HEK293 (cell line): ENCODE data around the gene LRRC72.

Experiments used
- CTCF ChIA-PET: fragments of 350-600 bp; formaldehyde crosslinking; extraction: SDS; loops from one replicate; lab custom pipeline; 2021; ENCODE audit warnings: antibody characterized with exemption; lab: Yijun Ruan, JAX
- POLR2A ChIA-PET: fragments of 300-600 bp; formaldehyde crosslinking; extraction: SDS; loops from one replicate; lab custom pipeline; 2020; ENCODE audit warnings: antibody characterized with exemption, inconsistent platforms; lab: Yijun Ruan, JAX
- H3K27ac ChIP-seq: fragments of 200-500 bp; sonication (Bioruptor generic); 2 replicates; pipeline ENCODE4 v1.5.1; 2014; ENCODE audit warnings: low read depth, low read length, control low read depth, inconsistent platforms; ENCODE audit errors: extremely low read depth
- H3K36me3 ChIP-seq, 2 experiments: fragments of 200-500 bp in 1 of 2; sonication (Bioruptor generic) in 1 of 2; 1 replicate in 1 of 2; 2 replicates in 1 of 2; pipeline ENCODE4 v1.5.1; 2014 to 2017; ENCODE audit warnings: inconsistent platforms in 2 of 2, low read length in 2 of 2; ENCODE audit not compliant: control insufficient read depth in 2 of 2, insufficient read depth in 1 of 2
- H3K4me1 ChIP-seq: fragments of 200-500 bp; sonication (Bioruptor generic); 2 replicates; pipeline ENCODE4 v1.5.1; 2014; ENCODE audit warnings: mild to moderate bottlenecking, low read length, inconsistent platforms; ENCODE audit not compliant: control insufficient read depth, insufficient read depth
- H3K4me3 ChIP-seq: 2 replicates; pipeline ENCODE4 v1.5.1; 2011; ENCODE audit warnings: low read depth, mild to moderate bottlenecking, control low read depth, low read length, moderate library complexity
- H3K9me3 ChIP-seq: fragments of 200-500 bp; sonication (Bioruptor generic); 2 replicates; pipeline ENCODE4 v1.5.1; 2014; ENCODE audit warnings: low read depth, low read length, inconsistent platforms; ENCODE audit not compliant: control insufficient read depth, insufficient read depth
- ATF2 ChIP-seq: fragments of 450-650 bp; formaldehyde crosslinking; IDR thresholded peaks from 2 replicates; pipeline ENCODE4 v1.5.1; 2016; ENCODE audit warnings: missing biosample characterization, missing genetic modification characterization, low read depth
- INSM2 ChIP-seq: fragments of 450-650 bp; formaldehyde crosslinking; IDR thresholded peaks from 2 replicates; pipeline ENCODE4 v1.5.1; 2016; ENCODE audit warnings: missing biosample characterization, missing genetic modification characterization
- MEIS1 ChIP-seq: sonication (generic); formaldehyde crosslinking; IDR thresholded peaks from 2 replicates; pipeline ENCODE4 v1.8.1; 2022; ENCODE audit warnings: missing genetic modification reagents, mild to moderate bottlenecking, borderline replicate concordance
- RBAK ChIP-seq: fragments of 450-650 bp; formaldehyde crosslinking; IDR thresholded peaks from 2 replicates; pipeline ENCODE4 v1.5.1; 2016; ENCODE audit warnings: missing biosample characterization, missing genetic modification characterization
- TRIM28 ChIP-seq: IDR thresholded peaks from 2 replicates; pipeline ENCODE4 v1.6.1; 2011; ENCODE audit warnings: low read length, control low read depth, borderline replicate concordance
- TSHZ1 ChIP-seq: fragments of 450-650 bp; formaldehyde crosslinking; IDR thresholded peaks from 2 replicates; pipeline ENCODE4 v1.5.1; 2016; ENCODE audit warnings: missing biosample characterization, missing genetic modification characterization, borderline replicate concordance
- ZBTB17 ChIP-seq: fragments of 450-650 bp; formaldehyde crosslinking; IDR thresholded peaks from 2 replicates; pipeline ENCODE4 v1.5.1; 2016; ENCODE audit warnings: missing biosample characterization, missing genetic modification characterization
- ZBTB7A ChIP-seq: fragments of 450-650 bp; formaldehyde crosslinking; IDR thresholded peaks from 2 replicates; pipeline ENCODE4 v1.5.1; 2016; ENCODE audit warnings: low read depth, missing biosample characterization, missing genetic modification characterization
- ZFP3 ChIP-seq: fragments of 450-650 bp; formaldehyde crosslinking; IDR thresholded peaks from 2 replicates; pipeline ENCODE4 v1.5.1; 2016; ENCODE audit warnings: low read depth, missing biosample characterization, missing genetic modification characterization
- ZNF174 ChIP-seq: fragments of 450-650 bp; formaldehyde crosslinking; IDR thresholded peaks from 2 replicates; pipeline ENCODE4 v1.5.0; 2017; ENCODE audit warnings: missing biosample characterization, mild to moderate bottlenecking, missing genetic modification characterization
- ZNF19 ChIP-seq: fragments of 450-650 bp; formaldehyde crosslinking; IDR thresholded peaks from 2 replicates; pipeline ENCODE4; 2016; ENCODE audit warnings: missing biosample characterization, missing genetic modification characterization, low read depth
- ZNF324 ChIP-seq: fragments of 450-650 bp; formaldehyde crosslinking; IDR thresholded peaks from 2 replicates; pipeline ENCODE4 v1.5.1; 2016; ENCODE audit warnings: missing biosample characterization, missing genetic modification characterization
- ZNF473 ChIP-seq: fragments of 450-650 bp; formaldehyde crosslinking; IDR thresholded peaks from 2 replicates; pipeline ENCODE4 v1.5.1; 2017; ENCODE audit warnings: missing biosample characterization, missing genetic modification characterization
- ZNF48 ChIP-seq: fragments of 450-650 bp; formaldehyde crosslinking; IDR thresholded peaks from 2 replicates; pipeline ENCODE4 v1.5.1; 2016; ENCODE audit warnings: missing biosample characterization, missing genetic modification characterization
- ZNF549 ChIP-seq: fragments of 450-650 bp; IDR thresholded peaks from 2 replicates; pipeline ENCODE4 v1.5.1; 2018; ENCODE audit warnings: missing biosample characterization, missing genetic modification characterization, mild to moderate bottlenecking, inconsistent platforms, moderate library complexity
- ZNF558 ChIP-seq: fragments of 450-650 bp; formaldehyde crosslinking; IDR thresholded peaks from 2 replicates; pipeline ENCODE4 v1.5.1; 2016; ENCODE audit warnings: missing biosample characterization, missing genetic modification characterization
- ZNF585B ChIP-seq: fragments of 450-650 bp; formaldehyde crosslinking; IDR thresholded peaks from 2 replicates; pipeline ENCODE4 v1.5.1; 2016; ENCODE audit warnings: missing biosample characterization, missing genetic modification characterization
- ZNF600 ChIP-seq: fragments of 450-650 bp; formaldehyde crosslinking; IDR thresholded peaks from 2 replicates; pipeline ENCODE4 v1.5.1; 2016; ENCODE audit warnings: missing biosample characterization, missing genetic modification characterization
- ZXDB ChIP-seq: fragments of 450-650 bp; formaldehyde crosslinking; IDR thresholded peaks from 2 replicates; pipeline ENCODE4 v1.5.1; 2016; ENCODE audit warnings: missing biosample characterization, missing genetic modification characterization

The LRRC72 gene

GRCh38 chr7:16511314-16511713 is 15.3 kb upstream of the LRRC72 start:
- no peak for TF ChIP-seq ZNF558 (tag by site-specific recombination)
- no peak for TF ChIP-seq ZFP3 (tag by site-specific recombination)
- TF ChIP-seq ZNF600 (tag by site-specific recombination), result no peak
- TF ChIP-seq ZNF549 (tag by site-specific recombination), result no peak
- TF ChIP-seq TSHZ1, result no peak
- TF ChIP-seq ZXDB, result no peak
- TF ChIP-seq ZBTB7A, result no peak
- no peak for TF ChIP-seq ZNF324 (tag by site-specific recombination)
- TF ChIP-seq ZBTB17 (tag by site-specific recombination), result no peak
- no peak for TF ChIP-seq ZNF48 (tag by site-specific recombination)
- ChIA-PET POLR2A (no interaction called here), CTCF (interaction anchor here (0.7 kb wide), 1 partner anchor 1067 kb away, joined by 3 read pairs; no protein-coding TSS in a partner anchor)
- H3K4me1 ChIP-seq, result no peaks in the 10 kb centered on the region
- no peaks in the 10 kb centered on the region for H3K9me3 ChIP-seq
- no peak overlapping the region for H3K27ac ChIP-seq
- H3K36me3 ChIP-seq, result no peaks in the 10 kb centered on the region
- no peak overlapping the region for H3K4me3 ChIP-seq

GRCh38 chr7:16512097-16512496 is 14.5 kb upstream of the LRRC72 start:
- Histone ChIP-seq H3K4me1 (no peaks in the 10 kb centered on the region), H3K36me3 (no peaks in the 10 kb centered on the region), H3K4me3 (no peak overlapping the region), H3K27ac (no peak overlapping the region), H3K9me3 (no peaks in the 10 kb centered on the region)
- ChIA-PET CTCF (interaction anchor here (0.8 kb wide), 1 partner anchor 97 kb away, joined by 3 read pairs; no protein-coding TSS in a partner anchor), POLR2A (no interaction called here)
- TF ChIP-seq ATF2 (tag by site-specific recombination) (no peak), ZNF585B (tag by site-specific recombination) (no peak), ZNF473 (tag by site-specific recombination) (no peak), ZNF174 (no peak), RBAK (tag by site-specific recombination) (no peak), ZNF19 (tag by site-specific recombination) (no peak), MEIS1 (CRISPR knock-in tag) (no peak), INSM2 (tag by site-specific recombination) (no peak), TRIM28 (no peak)
